Measurements from ENCODE around the gene GPATCH2L.

The GPATCH2L gene

DNA sequence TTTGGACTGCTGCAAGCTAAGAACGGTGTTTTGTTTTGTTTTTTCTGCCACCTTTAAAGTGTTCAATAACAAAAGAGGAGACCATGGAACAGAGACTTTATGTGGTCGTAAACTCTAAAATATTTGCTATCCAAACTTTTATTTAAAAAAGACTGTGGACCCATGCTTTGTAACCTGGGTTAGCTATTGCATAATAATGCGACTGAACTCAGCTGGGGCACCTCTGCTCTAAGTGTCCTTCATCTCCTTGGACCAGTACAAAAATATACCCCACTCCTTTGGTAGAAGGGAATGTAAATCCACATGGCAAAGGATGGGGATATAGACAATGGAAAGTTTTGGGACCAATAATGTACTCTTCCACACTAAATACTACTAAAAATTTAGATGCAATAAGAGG lies 65.5 kb downstream of the GPATCH2L start:
- DNase-seq (ENCODE audit: extremely low spot score): no peak
- TF ChIP-seq, protein P1, sequence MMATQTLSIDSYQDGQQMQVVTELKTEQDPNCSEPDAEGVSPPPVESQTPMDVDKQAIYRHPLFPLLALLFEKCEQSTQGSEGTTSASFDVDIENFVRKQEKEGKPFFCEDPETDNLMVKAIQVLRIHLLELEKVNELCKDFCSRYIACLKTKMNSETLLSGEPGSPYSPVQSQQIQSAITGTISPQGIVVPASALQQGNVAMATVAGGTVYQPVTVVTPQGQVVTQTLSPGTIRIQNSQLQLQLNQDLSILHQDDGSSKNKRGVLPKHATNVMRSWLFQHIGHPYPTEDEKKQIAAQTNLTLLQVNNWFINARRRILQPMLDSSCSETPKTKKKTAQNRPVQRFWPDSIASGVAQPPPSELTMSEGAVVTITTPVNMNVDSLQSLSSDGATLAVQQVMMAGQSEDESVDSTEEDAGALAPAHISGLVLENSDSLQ (IDR thresholded peaks at IDR 0.05): no peak
- no peak for TF ChIP-seq BHLHE40 (IDR thresholded peaks at IDR 0.05; ENCODE audit: borderline replicate concordance)
- TF ChIP-seq FOXA1 (IDR thresholded peaks at IDR 0.05): no peak
- TF ChIP-seq HDGF (IDR thresholded peaks at IDR 0.05; ENCODE audit: borderline replicate concordance): no peak
- TF ChIP-seq ARNT (IDR thresholded peaks at IDR 0.05): no peak
- TF ChIP-seq CTBP1 (IDR thresholded peaks at IDR 0.05; ENCODE audit: borderline replicate concordance): no peak
- TF ChIP-seq TARDBP (IDR thresholded peaks at IDR 0.05): no peak
- TF ChIP-seq SUZ12 (IDR thresholded peaks at IDR 0.05): no peak
- no peak for TF ChIP-seq ZNF384 (IDR thresholded peaks at IDR 0.05)
- no peak for TF ChIP-seq LEF1 (IDR thresholded peaks at IDR 0.05; ENCODE audit: borderline replicate concordance)
- TF ChIP-seq FOXM1 (IDR thresholded peaks at IDR 0.05; ENCODE audit: borderline replicate concordance): no peak
- no peak for TF ChIP-seq ELF4 (IDR thresholded peaks at IDR 0.05)
- no peak for TF ChIP-seq NFRKB (IDR thresholded peaks at IDR 0.05)
- CTCF ChIA-PET: interaction anchor here (0.6 to 0.7 kb wide), 2 partner anchors 42 to 170 kb away, joined by 4 to 8 read pairs; no protein-coding TSS in a partner anchor
- POLR2A ChIA-PET: no interaction called here

DNA sequence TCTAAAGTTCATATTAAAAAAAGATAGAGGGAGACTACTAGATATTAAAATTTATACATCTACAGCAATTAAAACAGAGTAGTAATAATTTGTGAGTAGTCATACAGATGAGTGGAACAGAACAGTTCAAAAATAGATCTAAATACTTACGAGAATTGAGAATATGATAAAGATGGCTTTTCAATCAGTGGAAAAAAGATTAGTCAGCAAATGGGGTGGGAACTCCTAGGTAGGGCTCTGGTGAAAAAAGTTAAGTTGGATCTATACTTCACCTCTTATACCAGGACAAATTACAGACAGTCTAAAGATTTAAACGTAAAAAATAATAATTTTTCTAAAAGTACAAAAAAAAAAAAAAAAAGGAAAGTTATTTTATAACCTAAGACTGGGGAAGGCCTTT lies 66.9 kb downstream of the GPATCH2L start:
- DNase-seq (ENCODE audit: extremely low spot score): no peak
- ChIA-PET CTCF (no interaction called here), POLR2A (no interaction called here)
- no peak for TF ChIP-seq CTBP1 (IDR thresholded peaks at IDR 0.05; ENCODE audit: borderline replicate concordance)
- TF ChIP-seq TARDBP (IDR thresholded peaks at IDR 0.05): no peak
- no peak for TF ChIP-seq ZNF384 (IDR thresholded peaks at IDR 0.05)
- TF ChIP-seq L3MBTL2 (conservative IDR thresholded peaks at IDR 0.05): no peak
- no peak for TF ChIP-seq SUZ12 (IDR thresholded peaks at IDR 0.05)
- no peak for TF ChIP-seq NFRKB (IDR thresholded peaks at IDR 0.05)

DNA sequence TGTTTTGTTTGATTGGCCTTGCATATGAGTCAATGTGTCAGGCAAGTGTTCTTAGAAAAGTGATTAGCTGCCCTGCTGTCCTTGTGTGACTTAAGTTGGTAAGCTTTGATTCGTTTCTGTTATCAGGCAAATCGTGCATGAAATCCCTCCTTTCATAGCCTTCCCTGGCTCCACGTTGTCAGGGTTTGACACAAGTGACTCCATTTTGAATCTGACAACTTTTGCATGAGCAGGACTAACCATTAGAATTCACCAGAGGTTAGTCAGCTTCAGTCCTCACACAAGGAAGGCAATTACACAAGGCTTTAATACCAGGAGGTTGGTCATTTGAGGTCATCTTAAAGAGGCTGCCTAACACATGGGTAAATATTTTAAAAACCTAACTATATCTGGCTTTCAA lies 68.2 kb downstream of the GPATCH2L start:
- DNase-seq (ENCODE audit: extremely low spot score): no peak
- TF ChIP-seq HDGF (IDR thresholded peaks at IDR 0.05; ENCODE audit: borderline replicate concordance) (no peak), BHLHE40 (IDR thresholded peaks at IDR 0.05; ENCODE audit: borderline replicate concordance) (no peak), LEF1 (IDR thresholded peaks at IDR 0.05; ENCODE audit: borderline replicate concordance) (no peak), FOXA1 (IDR thresholded peaks at IDR 0.05) (no peak), L3MBTL2 (conservative IDR thresholded peaks at IDR 0.05) (no peak), SP1 (IDR thresholded peaks at IDR 0.05) (no peak), CTBP1 (IDR thresholded peaks at IDR 0.05; ENCODE audit: borderline replicate concordance) (no peak), FOXM1 (IDR thresholded peaks at IDR 0.05; ENCODE audit: borderline replicate concordance) (no peak)
- TF ChIP-seq, protein P1 (IDR thresholded peaks at IDR 0.05): no peak
- ChIA-PET POLR2A (no interaction called here), CTCF (no interaction called here)

DNA sequence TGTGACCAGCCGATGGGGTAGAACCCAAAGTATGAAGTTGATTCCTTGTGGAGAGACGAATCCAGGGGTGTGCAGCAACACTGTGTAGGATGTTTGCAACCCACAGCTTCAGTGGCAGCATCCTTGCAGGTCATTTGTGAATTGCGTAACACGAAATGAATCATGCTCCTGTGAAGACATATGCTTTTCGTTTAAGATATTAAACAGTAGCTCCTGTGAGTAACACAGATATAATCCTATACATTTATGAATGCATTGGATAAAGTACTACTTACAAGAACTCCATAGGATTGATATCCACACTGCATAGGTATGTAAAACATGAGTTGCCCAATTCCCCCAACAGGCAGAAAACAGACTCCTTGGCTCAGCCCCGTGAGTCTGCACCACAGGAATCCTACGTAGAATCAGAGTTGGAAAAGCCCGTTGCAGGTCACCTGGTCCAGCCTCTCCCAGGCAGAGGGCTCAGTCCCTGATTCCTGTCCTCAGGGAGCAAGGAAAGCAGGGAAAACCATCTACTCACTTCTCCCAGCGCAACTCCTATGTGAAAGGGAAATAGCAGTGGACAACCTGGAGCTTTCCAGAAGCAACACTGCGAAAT lies 75.8 kb downstream of the GPATCH2L start:
- no peak for DNase-seq (ENCODE audit: extremely low spot score)
- TF ChIP-seq BHLHE40 (IDR thresholded peaks at IDR 0.05; ENCODE audit: borderline replicate concordance) (no peak), L3MBTL2 (conservative IDR thresholded peaks at IDR 0.05) (no peak), ARNT (IDR thresholded peaks at IDR 0.05) (no peak), NFRKB (IDR thresholded peaks at IDR 0.05) (no peak)
- POLR2A ChIA-PET: no interaction called here
- CTCF ChIA-PET: no interaction called here

DNA sequence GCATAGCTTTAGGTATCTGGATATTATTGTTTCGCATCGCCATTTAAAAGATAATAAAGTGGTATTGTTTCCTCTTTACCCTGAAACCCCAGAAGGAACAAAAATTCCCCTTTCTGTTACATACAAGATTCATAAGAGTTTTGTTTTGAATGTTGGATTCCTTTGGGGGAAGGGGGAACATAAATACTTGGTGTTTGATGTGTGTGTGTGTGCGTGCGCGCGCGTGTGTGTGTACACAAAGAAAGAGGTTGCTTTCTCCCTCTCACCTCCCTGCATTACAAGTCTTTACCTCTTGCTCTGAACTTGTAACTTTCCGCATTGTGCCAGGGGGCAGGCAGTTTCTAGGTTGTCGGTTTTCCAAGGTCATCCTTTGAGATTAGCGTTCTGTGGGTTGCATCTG lies 76.4 kb downstream of the GPATCH2L start:
- POLR2A ChIA-PET: no interaction called here
- CTCF ChIA-PET: no interaction called here
- DNase-seq (ENCODE audit: extremely low spot score): no peak
- TF ChIP-seq FOXM1 (IDR thresholded peaks at IDR 0.05; ENCODE audit: borderline replicate concordance) (no peak), CTBP1 (IDR thresholded peaks at IDR 0.05; ENCODE audit: borderline replicate concordance) (no peak), BHLHE40 (IDR thresholded peaks at IDR 0.05; ENCODE audit: borderline replicate concordance) (no peak), FOXK2 (IDR thresholded peaks at IDR 0.05) (no peak), ELF4 (IDR thresholded peaks at IDR 0.05) (no peak), FOXA1 (IDR thresholded peaks at IDR 0.05) (no peak), ARNT (IDR thresholded peaks at IDR 0.05) (no peak), TARDBP (IDR thresholded peaks at IDR 0.05) (no peak), SUZ12 (IDR thresholded peaks at IDR 0.05) (no peak), SP1 (IDR thresholded peaks at IDR 0.05) (no peak), NFRKB (IDR thresholded peaks at IDR 0.05) (no peak), HDGF (IDR thresholded peaks at IDR 0.05; ENCODE audit: borderline replicate concordance) (no peak), L3MBTL2 (conservative IDR thresholded peaks at IDR 0.05) (no peak), LEF1 (IDR thresholded peaks at IDR 0.05; ENCODE audit: borderline replicate concordance) (no peak), ZNF384 (IDR thresholded peaks at IDR 0.05) (no peak)
- TF ChIP-seq, protein P1 (IDR thresholded peaks at IDR 0.05): no peak

DNA sequence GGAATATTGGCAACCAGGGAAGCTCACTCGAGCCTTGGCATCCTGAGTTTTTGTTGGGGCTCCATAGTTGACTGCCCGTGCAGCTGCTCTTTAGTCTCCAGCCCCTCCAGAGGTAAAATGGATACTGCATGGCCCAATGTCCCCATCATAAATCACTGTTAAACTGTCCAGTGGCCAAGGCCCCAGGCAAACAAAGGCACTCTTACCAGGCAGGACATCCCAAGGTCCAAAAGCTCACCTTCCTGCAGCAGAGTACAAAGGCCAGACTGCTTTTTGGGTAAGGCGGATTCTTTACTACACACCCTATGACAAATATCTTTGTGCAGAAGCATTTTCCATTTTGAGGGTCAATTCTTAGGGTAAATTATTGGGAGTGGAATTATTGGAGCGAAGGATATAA lies 81.1 kb downstream of the GPATCH2L start:
- CTCF ChIA-PET: no interaction called here
- no peak for DNase-seq (ENCODE audit: extremely low spot score)
- TF ChIP-seq FOXA1 (IDR thresholded peaks at IDR 0.05) (no peak), TARDBP (IDR thresholded peaks at IDR 0.05) (no peak), CTBP1 (IDR thresholded peaks at IDR 0.05; ENCODE audit: borderline replicate concordance) (no peak), ARNT (IDR thresholded peaks at IDR 0.05) (no peak), BHLHE40 (IDR thresholded peaks at IDR 0.05; ENCODE audit: borderline replicate concordance) (no peak), NFRKB (IDR thresholded peaks at IDR 0.05) (no peak), FOXK2 (IDR thresholded peaks at IDR 0.05) (no peak), ZNF384 (IDR thresholded peaks at IDR 0.05) (no peak), ELF4 (IDR thresholded peaks at IDR 0.05) (no peak)
- TF ChIP-seq, protein P1 (IDR thresholded peaks at IDR 0.05): no peak
- POLR2A ChIA-PET: no interaction called here

Data from HEK293T (cell line).